ENCODE data around the gene SCFD2. TPM values are rescaled to one million over a fixed set of nuclear protein-coding genes. Genes with fewer than 3 reads are reported as not detected.

SCFD2 gene
- polyA plus RNA-seq, 1 of the 3 experiments (the other 2 are of a cell fraction) = 14.1 TPM

DNA sequence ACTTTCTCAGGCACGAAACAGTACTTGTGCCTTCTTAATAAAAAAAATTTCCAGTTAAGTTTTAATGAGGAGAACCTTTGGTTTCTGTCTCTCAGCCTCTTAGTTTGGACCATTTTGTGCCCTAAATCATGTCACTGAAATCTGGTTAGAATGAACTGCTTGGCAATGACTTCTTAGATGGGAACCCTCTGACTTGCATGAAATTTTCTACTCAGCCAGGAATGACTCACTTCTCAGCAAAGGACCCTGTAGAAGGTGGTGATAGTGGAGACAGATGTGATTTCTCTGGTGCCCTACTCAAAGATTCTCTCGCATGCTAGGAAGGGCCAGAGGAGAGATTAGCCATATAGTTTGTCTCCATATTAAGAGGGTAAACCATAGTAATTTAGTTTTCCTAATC, 453.3 kb downstream of the SCFD2 start:
- ChIA-PET POLR2A (no interaction called here), CTCF (interaction anchor here (1.0 to 4.0 kb wide), 15 partner anchors 8 to 536 kb away, joined by 3 to 24 read pairs (median 6); no protein-coding TSS in a partner anchor)
- Histone ChIP-seq H3K27ac (ENCODE audit: low read depth in 2 of 2, low read length in 1 of 2) (no peak overlapping the region), H2AFZ (ENCODE audit: low read depth) (no peak overlapping the region), H3K4me2 (no peak overlapping the region), H3K9me2 (no peaks in the 10 kb centered on the region), H4K20me1 (ENCODE audit: insufficient read depth) (no peaks in the 10 kb centered on the region), H3K36me3 (replicated peaks in 1 of 2; ENCODE audit: control insufficient read depth in 1 of 2, insufficient read depth in 2 of 2, low read length in 1 of 2) (no peaks in the 10 kb centered on the region), H3K4me1 (ENCODE audit: control insufficient read depth in 1 of 2, insufficient read depth in 2 of 2, low read depth in 1 of 2, low read length in 1 of 2) (peaks cover 0 to 12% of the 10 kb centered on the region in 2 experiments; a peak in 2 of 4 replicates), H3K9me3 (no peaks in the 10 kb centered on the region), H3K27me3 (ENCODE audit: insufficient read depth) (no peaks in the 10 kb centered on the region), H3F3A (replicated peaks; ENCODE audit: insufficient read depth) (peaks cover 7% of the 10 kb centered on the region), H3K4me3 (ENCODE audit: low read depth in 2 of 2, low read length in 1 of 2) (no peak overlapping the region), H3K79me2 (ENCODE audit: insufficient read depth) (no peaks in the 10 kb centered on the region; the same call in 1 of the 2 replicates), H3K9ac (no peak overlapping the region)
- 96% methylated on average over 2 of the region's 2 CpGs for WGBS (ENCODE audit: low lambda C conversion rate)
- TF ChIP-seq FOSL2 (IDR thresholded peaks at IDR 0.05; ENCODE audit: borderline replicate concordance, low read depth) = 0 out of 2 replicates have a peak, but pooled peaks have one; percentile 11
- TF ChIP-seq, protein P1, sequence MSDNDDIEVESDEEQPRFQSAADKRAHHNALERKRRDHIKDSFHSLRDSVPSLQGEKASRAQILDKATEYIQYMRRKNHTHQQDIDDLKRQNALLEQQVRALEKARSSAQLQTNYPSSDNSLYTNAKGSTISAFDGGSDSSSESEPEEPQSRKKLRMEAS (IDR thresholded peaks at IDR 0.05; ENCODE audit: low read depth) = no peak
- no peak for DNase-seq

GRCh38 chr4:52911684-52912294, 454.1 kb downstream of the SCFD2 start:
- H4K20me1 ChIP-seq (ENCODE audit: insufficient read depth) = no peaks in the 10 kb centered on the region
- no peaks in the 10 kb centered on the region for H3K36me3 ChIP-seq (replicated peaks in 1 of 2; ENCODE audit: control insufficient read depth in 1 of 2, insufficient read depth in 2 of 2, low read length in 1 of 2)
- peaks cover 0 to 12% of the 10 kb centered on the region in 2 experiments; a peak in 2 of 4 replicates for H3K4me1 ChIP-seq (ENCODE audit: control insufficient read depth in 1 of 2, insufficient read depth in 2 of 2, low read depth in 1 of 2, low read length in 1 of 2)
- DNase-seq = peak; percentile 58
- H3K27ac ChIP-seq (ENCODE audit: low read depth in 2 of 2, low read length in 1 of 2) = no peak overlapping the region
- H3K9ac ChIP-seq = no peak overlapping the region
- 25% methylated on average over 3 of the region's 3 CpGs for WGBS (ENCODE audit: low lambda C conversion rate)
- H3K79me2 ChIP-seq (ENCODE audit: insufficient read depth) = no peaks in the 10 kb centered on the region; the same call in 1 of the 2 replicates
- POLR2A ChIA-PET = no interaction called here
- no peaks in the 10 kb centered on the region for H3K27me3 ChIP-seq (ENCODE audit: insufficient read depth)
- H3F3A ChIP-seq (replicated peaks; ENCODE audit: insufficient read depth) = peaks cover 7% of the 10 kb centered on the region
- H3K9me3 ChIP-seq = no peaks in the 10 kb centered on the region
- CTCF ChIA-PET = interaction anchor here (0.6 to 4.0 kb wide), 36 partner anchors 9 to 1357 kb away, joined by 3 to 24 read pairs (median 4); no protein-coding TSS in a partner anchor
- H3K9me2 ChIP-seq = no peaks in the 10 kb centered on the region
- no peak overlapping the region for H3K4me2 ChIP-seq
- H2AFZ ChIP-seq (ENCODE audit: low read depth) = no peak overlapping the region; the same call in 1 of the 2 replicates
- TF ChIP-seq, protein P2, sequence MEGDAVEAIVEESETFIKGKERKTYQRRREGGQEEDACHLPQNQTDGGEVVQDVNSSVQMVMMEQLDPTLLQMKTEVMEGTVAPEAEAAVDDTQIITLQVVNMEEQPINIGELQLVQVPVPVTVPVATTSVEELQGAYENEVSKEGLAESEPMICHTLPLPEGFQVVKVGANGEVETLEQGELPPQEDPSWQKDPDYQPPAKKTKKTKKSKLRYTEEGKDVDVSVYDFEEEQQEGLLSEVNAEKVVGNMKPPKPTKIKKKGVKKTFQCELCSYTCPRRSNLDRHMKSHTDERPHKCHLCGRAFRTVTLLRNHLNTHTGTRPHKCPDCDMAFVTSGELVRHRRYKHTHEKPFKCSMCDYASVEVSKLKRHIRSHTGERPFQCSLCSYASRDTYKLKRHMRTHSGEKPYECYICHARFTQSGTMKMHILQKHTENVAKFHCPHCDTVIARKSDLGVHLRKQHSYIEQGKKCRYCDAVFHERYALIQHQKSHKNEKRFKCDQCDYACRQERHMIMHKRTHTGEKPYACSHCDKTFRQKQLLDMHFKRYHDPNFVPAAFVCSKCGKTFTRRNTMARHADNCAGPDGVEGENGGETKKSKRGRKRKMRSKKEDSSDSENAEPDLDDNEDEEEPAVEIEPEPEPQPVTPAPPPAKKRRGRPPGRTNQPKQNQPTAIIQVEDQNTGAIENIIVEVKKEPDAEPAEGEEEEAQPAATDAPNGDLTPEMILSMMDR (IDR thresholded peaks at IDR 0.05) = peak; percentile 73
- TF ChIP-seq NRF1 (IDR thresholded peaks at IDR 0.05; ENCODE audit: low read depth, low read length) (no peak), EZH2phosphoT487 (IDR thresholded peaks at IDR 0.05; ENCODE audit: borderline replicate concordance, low read depth) (no peak), RAD21 (IDR thresholded peaks at IDR 0.05; ENCODE audit: low read length) (peak; percentile 71), SMC3 (IDR thresholded peaks at IDR 0.05; ENCODE audit: low read depth, low read length) (peak; percentile 59)
- peak overlapping the region in 1 of 2 experiments; percentile 7; a peak in 1 of 4 replicates for H3K4me3 ChIP-seq (ENCODE audit: low read depth in 2 of 2, low read length in 1 of 2)

DNA sequence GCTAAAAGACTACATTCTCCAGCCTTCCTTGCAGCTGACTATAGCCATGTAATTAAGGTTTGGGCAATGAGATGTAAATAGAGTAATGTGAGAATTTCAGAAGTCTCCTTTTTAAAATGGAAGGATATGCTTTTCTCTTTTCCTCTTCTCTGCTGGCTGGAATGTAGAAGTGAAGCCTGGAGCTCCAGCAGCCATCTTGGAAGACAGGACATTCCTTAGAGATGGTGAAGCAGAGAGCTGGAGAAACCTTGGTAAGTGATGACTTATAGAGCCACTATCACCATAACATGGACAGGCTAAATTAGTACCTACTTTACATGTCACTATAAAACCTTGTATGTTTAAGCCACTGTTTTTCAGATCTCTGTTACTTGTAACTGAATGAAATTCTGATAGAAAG, 455.7 kb downstream of the SCFD2 start:
- POLR2A ChIA-PET = no interaction called here
- no peak overlapping the region for H2AFZ ChIP-seq (ENCODE audit: low read depth)
- no peaks in the 10 kb centered on the region for H3K27me3 ChIP-seq (ENCODE audit: insufficient read depth)
- H4K20me1 ChIP-seq (ENCODE audit: insufficient read depth) = no peaks in the 10 kb centered on the region
- no peak for DNase-seq
- H3K9me3 ChIP-seq = no peaks in the 10 kb centered on the region
- no peak overlapping the region for H3K4me3 ChIP-seq (ENCODE audit: low read depth in 2 of 2, low read length in 1 of 2)
- H3K4me2 ChIP-seq = no peak overlapping the region
- H3F3A ChIP-seq (replicated peaks; ENCODE audit: insufficient read depth) = peaks cover 7% of the 10 kb centered on the region
- H3K36me3 ChIP-seq (replicated peaks in 1 of 2; ENCODE audit: control insufficient read depth in 1 of 2, insufficient read depth in 2 of 2, low read length in 1 of 2) = no peaks in the 10 kb centered on the region
- CTCF ChIA-PET = interaction anchor here (0.7 to 4.0 kb wide), 8 partner anchors 13 to 364 kb away, joined by 3 to 24 read pairs (median 4); no protein-coding TSS in a partner anchor
- no peaks in the 10 kb centered on the region for H3K9me2 ChIP-seq
- H3K79me2 ChIP-seq (ENCODE audit: insufficient read depth) = no peaks in the 10 kb centered on the region
- TF ChIP-seq FOSL2 (IDR thresholded peaks at IDR 0.05; ENCODE audit: borderline replicate concordance, low read depth) = no peak
- TF ChIP-seq, protein P2 (IDR thresholded peaks at IDR 0.05) = no peak
- no peak for TF ChIP-seq RFX5 (IDR thresholded peaks at IDR 0.05; ENCODE audit: low read length)
- TF ChIP-seq FOXM1 (IDR thresholded peaks at IDR 0.05; ENCODE audit: low read depth) = no peak
- TF ChIP-seq, protein P1 (IDR thresholded peaks at IDR 0.05; ENCODE audit: low read depth) = no peak
- TF ChIP-seq EP300 (IDR thresholded peaks at IDR 0.05; ENCODE audit: borderline replicate concordance in 1 of 2, low read depth in 1 of 2, low read length in 1 of 2) = no peak
- TF ChIP-seq ELF1 (IDR thresholded peaks at IDR 0.05) = no peak
- TF ChIP-seq NRF1 (IDR thresholded peaks at IDR 0.05; ENCODE audit: low read depth, low read length) = no peak
- no peak for TF ChIP-seq SIN3A (IDR thresholded peaks at IDR 0.05; ENCODE audit: borderline replicate concordance, low read depth, low read length)
- no peak for TF ChIP-seq RCOR1 (IDR thresholded peaks at IDR 0.05; ENCODE audit: low read length)
- H3K9ac ChIP-seq = no peak overlapping the region
- peaks cover 0 to 9% of the 10 kb centered on the region in 2 experiments; a peak in 2 of 4 replicates for H3K4me1 ChIP-seq (ENCODE audit: control insufficient read depth in 1 of 2, insufficient read depth in 2 of 2, low read depth in 1 of 2, low read length in 1 of 2)
- H3K27ac ChIP-seq (ENCODE audit: low read depth in 2 of 2, low read length in 1 of 2) = no peak overlapping the region
